Astrocyte (in vitro differentiated cells and primary cell): ENCODE data around the gene CFC1B.
"Not testable (repeated sequence)": the region's sequence is repeated elsewhere in the genome, so short reads cannot be mapped to it uniquely, and the experiment has no call there.

Experiments used
- EZH2 ChIP-seq: IDR thresholded peaks from 2 replicates; pipeline ENCODE4 v1.6.1; 2012; ENCODE audit warnings: mild to moderate bottlenecking, low read length, inconsistent platforms; ENCODE audit not compliant: insufficient read depth
- TF ChIP-seq, protein P1 (sequence below): IDR thresholded peaks from 2 replicates; pipeline ENCODE4 v1.5.1; 2011; ENCODE audit warnings: low read depth, mild to moderate bottlenecking, inconsistent platforms, low read length, moderate library complexity; ENCODE audit not compliant: insufficient read depth

DNA sequence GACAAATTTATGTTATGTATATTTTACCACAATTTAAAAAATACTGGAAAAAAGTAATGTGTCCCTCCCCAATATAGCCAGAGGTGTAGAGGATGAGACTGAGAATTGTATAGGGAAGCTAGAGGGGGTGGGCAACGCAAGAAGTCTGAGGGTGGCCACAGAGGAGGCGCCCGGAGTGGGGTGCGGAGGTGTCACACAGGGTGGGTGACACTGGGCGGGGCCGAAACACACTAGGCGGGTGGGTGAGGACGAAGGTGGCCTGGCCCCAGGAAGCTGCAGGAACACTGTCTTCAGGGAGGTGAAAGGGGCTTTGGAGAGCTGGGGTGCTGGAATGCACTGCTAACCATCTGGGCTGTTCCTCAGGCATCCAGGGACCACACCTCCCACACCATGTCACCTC, 35.4 kb downstream of the CFC1B start:
- TF ChIP-seq, protein P1, sequence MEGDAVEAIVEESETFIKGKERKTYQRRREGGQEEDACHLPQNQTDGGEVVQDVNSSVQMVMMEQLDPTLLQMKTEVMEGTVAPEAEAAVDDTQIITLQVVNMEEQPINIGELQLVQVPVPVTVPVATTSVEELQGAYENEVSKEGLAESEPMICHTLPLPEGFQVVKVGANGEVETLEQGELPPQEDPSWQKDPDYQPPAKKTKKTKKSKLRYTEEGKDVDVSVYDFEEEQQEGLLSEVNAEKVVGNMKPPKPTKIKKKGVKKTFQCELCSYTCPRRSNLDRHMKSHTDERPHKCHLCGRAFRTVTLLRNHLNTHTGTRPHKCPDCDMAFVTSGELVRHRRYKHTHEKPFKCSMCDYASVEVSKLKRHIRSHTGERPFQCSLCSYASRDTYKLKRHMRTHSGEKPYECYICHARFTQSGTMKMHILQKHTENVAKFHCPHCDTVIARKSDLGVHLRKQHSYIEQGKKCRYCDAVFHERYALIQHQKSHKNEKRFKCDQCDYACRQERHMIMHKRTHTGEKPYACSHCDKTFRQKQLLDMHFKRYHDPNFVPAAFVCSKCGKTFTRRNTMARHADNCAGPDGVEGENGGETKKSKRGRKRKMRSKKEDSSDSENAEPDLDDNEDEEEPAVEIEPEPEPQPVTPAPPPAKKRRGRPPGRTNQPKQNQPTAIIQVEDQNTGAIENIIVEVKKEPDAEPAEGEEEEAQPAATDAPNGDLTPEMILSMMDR, result not testable (repeated sequence)
- not testable (repeated sequence) for TF ChIP-seq EZH2
